GM12801 (cell line): ENCODE results near the gene LAMA2.

Experiments
- CTCF ChIP-seq: IDR thresholded peaks from one replicate; pipeline ENCODE4 v1.5.1; 2011; ENCODE audit warnings: control low read depth; ENCODE audit not compliant: insufficient read length; ENCODE audit errors: extremely low read depth

The LAMA2 gene

GRCh38 chr6:129460221-129460620 is 577.3 kb downstream of the LAMA2 start:
- no peak for TF ChIP-seq CTCF

GRCh38 chr6:129469070-129469662 is 586.2 kb downstream of the LAMA2 start:
- TF ChIP-seq CTCF = no peak

- no peak for TF ChIP-seq CTCF
Measured at GRCh38 chr6:129472239-129472638, 589.3 kb downstream of the LAMA2 start.

- TF ChIP-seq CTCF = no peak
Measured at GRCh38 chr6:129473546-129473945, 590.6 kb downstream of the LAMA2 start.

- TF ChIP-seq CTCF = no peak
Measured at GRCh38 chr6:129475477-129476247, 592.7 kb downstream of the LAMA2 start.

GRCh38 chr6:129476248-129476564 is 593.3 kb downstream of the LAMA2 start:
- TF ChIP-seq CTCF = no peak

GRCh38 chr6:129476810-129477209 is 593.9 kb downstream of the LAMA2 start:
- TF ChIP-seq CTCF = no peak

GRCh38 chr6:129478379-129478778 is 595.4 kb downstream of the LAMA2 start:
- TF ChIP-seq CTCF = no peak
